ENCODE results near the gene TCERG1L. TPM values are rescaled to one million over a fixed set of nuclear protein-coding genes. Genes with fewer than 3 reads are reported as not detected.

The TCERG1L gene
- polyA plus RNA-seq, 1 of the 3 experiments (the other 2 are of a cell fraction), result not detected

GRCh38 chr10:131056091-131056579 lies 255.4 kb downstream of the TCERG1L start:
- H3K4me3 ChIP-seq (ENCODE audit: low read depth in 2 of 2, low read length in 1 of 2), result no peak overlapping the region
- TF ChIP-seq RFX5 (IDR thresholded peaks at IDR 0.05; ENCODE audit: low read length) (no peak), CHD2 (IDR thresholded peaks at IDR 0.05; ENCODE audit: low read length, partially characterized antibody) (no peak), FOSL2 (IDR thresholded peaks at IDR 0.05; ENCODE audit: borderline replicate concordance, low read depth) (no peak), TAF1 (IDR thresholded peaks at IDR 0.05; ENCODE audit: borderline replicate concordance, low read depth, low read length) (no peak), RXRA (IDR thresholded peaks at IDR 0.05; ENCODE audit: borderline replicate concordance, low read depth) (no peak), ELF1 (IDR thresholded peaks at IDR 0.05) (no peak)
- TF ChIP-seq, protein P1, sequence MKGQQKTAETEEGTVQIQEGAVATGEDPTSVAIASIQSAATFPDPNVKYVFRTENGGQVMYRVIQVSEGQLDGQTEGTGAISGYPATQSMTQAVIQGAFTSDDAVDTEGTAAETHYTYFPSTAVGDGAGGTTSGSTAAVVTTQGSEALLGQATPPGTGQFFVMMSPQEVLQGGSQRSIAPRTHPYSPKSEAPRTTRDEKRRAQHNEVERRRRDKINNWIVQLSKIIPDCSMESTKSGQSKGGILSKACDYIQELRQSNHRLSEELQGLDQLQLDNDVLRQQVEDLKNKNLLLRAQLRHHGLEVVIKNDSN (IDR thresholded peaks at IDR 0.05; ENCODE audit: borderline replicate concordance, low read depth), result no peak
- H3K9me3 ChIP-seq, result no peaks in the 10 kb centered on the region
- no peaks in the 10 kb centered on the region for H3K9me2 ChIP-seq
- 24% methylated on average over 10 of the region's 12 CpGs for WGBS (ENCODE audit: low lambda C conversion rate)
- no peaks in the 10 kb centered on the region for H3K4me1 ChIP-seq (ENCODE audit: control insufficient read depth in 1 of 2, insufficient read depth in 2 of 2, low read depth in 1 of 2, low read length in 1 of 2)
- POLR2A ChIA-PET, result no interaction called here
- H3K9ac ChIP-seq, result no peak overlapping the region
- no peaks in the 10 kb centered on the region for H3K79me2 ChIP-seq (ENCODE audit: insufficient read depth)
- H3K27ac ChIP-seq (ENCODE audit: low read depth in 2 of 2, low read length in 1 of 2), result no peak overlapping the region
- H4K20me1 ChIP-seq (ENCODE audit: insufficient read depth), result no peaks in the 10 kb centered on the region
- no peaks in the 10 kb centered on the region for H3K27me3 ChIP-seq (ENCODE audit: insufficient read depth)
- H3F3A ChIP-seq (replicated peaks; ENCODE audit: insufficient read depth), result no peaks in the 10 kb centered on the region
- CTCF ChIA-PET, result no interaction called here
- H3K36me3 ChIP-seq (replicated peaks in 1 of 2; ENCODE audit: control insufficient read depth in 1 of 2, insufficient read depth in 2 of 2, low read length in 1 of 2), result no peaks in the 10 kb centered on the region
- H3K4me2 ChIP-seq, result no peak overlapping the region
- DNase-seq, result no peak
- H2AFZ ChIP-seq (ENCODE audit: low read depth), result no peak overlapping the region

DNA sequence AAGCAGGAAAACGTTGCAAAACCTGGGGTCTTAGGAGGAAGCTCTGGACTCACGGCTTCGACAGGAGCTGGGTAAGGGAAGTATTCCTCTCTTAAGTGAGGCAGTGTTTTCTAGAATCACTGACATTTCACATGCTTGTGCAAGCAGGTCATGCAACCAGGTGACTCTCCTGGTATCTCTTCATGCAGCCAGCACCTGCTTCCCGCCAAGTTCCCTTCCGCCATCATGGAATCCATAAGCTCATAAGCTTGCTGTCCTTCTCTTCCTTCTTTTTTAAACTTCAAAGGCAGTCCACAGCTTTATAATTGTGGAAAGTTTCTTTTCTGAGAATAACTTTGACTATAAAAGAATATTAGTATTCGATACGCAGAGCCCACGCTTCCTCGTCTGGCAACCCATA lies 256.1 kb downstream of the TCERG1L start:
- Histone ChIP-seq H3K36me3 (replicated peaks in 1 of 2; ENCODE audit: control insufficient read depth in 1 of 2, insufficient read depth in 2 of 2, low read length in 1 of 2) (no peaks in the 10 kb centered on the region), H3K79me2 (ENCODE audit: insufficient read depth) (no peaks in the 10 kb centered on the region), H4K20me1 (ENCODE audit: insufficient read depth) (no peaks in the 10 kb centered on the region), H3F3A (replicated peaks; ENCODE audit: insufficient read depth) (no peaks in the 10 kb centered on the region), H3K4me2 (no peak overlapping the region), H2AFZ (ENCODE audit: low read depth) (no peak overlapping the region), H3K4me1 (ENCODE audit: control insufficient read depth in 1 of 2, insufficient read depth in 2 of 2, low read depth in 1 of 2, low read length in 1 of 2) (no peaks in the 10 kb centered on the region), H3K9ac (no peak overlapping the region), H3K27ac (ENCODE audit: low read depth in 2 of 2, low read length in 1 of 2) (no peak overlapping the region), H3K4me3 (ENCODE audit: low read depth in 2 of 2, low read length in 1 of 2) (no peak overlapping the region), H3K9me2 (no peaks in the 10 kb centered on the region), H3K27me3 (ENCODE audit: insufficient read depth) (no peaks in the 10 kb centered on the region), H3K9me3 (no peaks in the 10 kb centered on the region)
- no peak for DNase-seq
- ChIA-PET CTCF (no interaction called here), POLR2A (no interaction called here)
- WGBS (ENCODE audit: low lambda C conversion rate), result 28% methylated on average over 9 of the region's 9 CpGs
- no peak for TF ChIP-seq FOXJ3 (CRISPR knock-in tag; IDR thresholded peaks at IDR 0.05)
- no peak for TF ChIP-seq SMC3 (IDR thresholded peaks at IDR 0.05; ENCODE audit: low read depth, low read length)
- TF ChIP-seq RFX5 (IDR thresholded peaks at IDR 0.05; ENCODE audit: low read length), result no peak
- TF ChIP-seq RAD21 (IDR thresholded peaks at IDR 0.05; ENCODE audit: low read length), result no peak
- no peak for TF ChIP-seq RXRA (IDR thresholded peaks at IDR 0.05; ENCODE audit: borderline replicate concordance, low read depth)
- no peak for TF ChIP-seq GATA2 (CRISPR knock-in tag; IDR thresholded peaks at IDR 0.05)
- no peak for TF ChIP-seq JUND (IDR thresholded peaks at IDR 0.05)
- TF ChIP-seq, protein P2, sequence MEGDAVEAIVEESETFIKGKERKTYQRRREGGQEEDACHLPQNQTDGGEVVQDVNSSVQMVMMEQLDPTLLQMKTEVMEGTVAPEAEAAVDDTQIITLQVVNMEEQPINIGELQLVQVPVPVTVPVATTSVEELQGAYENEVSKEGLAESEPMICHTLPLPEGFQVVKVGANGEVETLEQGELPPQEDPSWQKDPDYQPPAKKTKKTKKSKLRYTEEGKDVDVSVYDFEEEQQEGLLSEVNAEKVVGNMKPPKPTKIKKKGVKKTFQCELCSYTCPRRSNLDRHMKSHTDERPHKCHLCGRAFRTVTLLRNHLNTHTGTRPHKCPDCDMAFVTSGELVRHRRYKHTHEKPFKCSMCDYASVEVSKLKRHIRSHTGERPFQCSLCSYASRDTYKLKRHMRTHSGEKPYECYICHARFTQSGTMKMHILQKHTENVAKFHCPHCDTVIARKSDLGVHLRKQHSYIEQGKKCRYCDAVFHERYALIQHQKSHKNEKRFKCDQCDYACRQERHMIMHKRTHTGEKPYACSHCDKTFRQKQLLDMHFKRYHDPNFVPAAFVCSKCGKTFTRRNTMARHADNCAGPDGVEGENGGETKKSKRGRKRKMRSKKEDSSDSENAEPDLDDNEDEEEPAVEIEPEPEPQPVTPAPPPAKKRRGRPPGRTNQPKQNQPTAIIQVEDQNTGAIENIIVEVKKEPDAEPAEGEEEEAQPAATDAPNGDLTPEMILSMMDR (IDR thresholded peaks at IDR 0.05), result no peak
- TF ChIP-seq EZH2phosphoT487 (IDR thresholded peaks at IDR 0.05; ENCODE audit: borderline replicate concordance, low read depth), result no peak
- TF ChIP-seq EP300 (IDR thresholded peaks at IDR 0.05; ENCODE audit: borderline replicate concordance in 1 of 2, low read depth in 1 of 2, low read length in 1 of 2), result no peak
- no peak for TF ChIP-seq POLR2AphosphoS5 (IDR thresholded peaks at IDR 0.05; ENCODE audit: low read depth, low read length)
- TF ChIP-seq, protein P3, sequence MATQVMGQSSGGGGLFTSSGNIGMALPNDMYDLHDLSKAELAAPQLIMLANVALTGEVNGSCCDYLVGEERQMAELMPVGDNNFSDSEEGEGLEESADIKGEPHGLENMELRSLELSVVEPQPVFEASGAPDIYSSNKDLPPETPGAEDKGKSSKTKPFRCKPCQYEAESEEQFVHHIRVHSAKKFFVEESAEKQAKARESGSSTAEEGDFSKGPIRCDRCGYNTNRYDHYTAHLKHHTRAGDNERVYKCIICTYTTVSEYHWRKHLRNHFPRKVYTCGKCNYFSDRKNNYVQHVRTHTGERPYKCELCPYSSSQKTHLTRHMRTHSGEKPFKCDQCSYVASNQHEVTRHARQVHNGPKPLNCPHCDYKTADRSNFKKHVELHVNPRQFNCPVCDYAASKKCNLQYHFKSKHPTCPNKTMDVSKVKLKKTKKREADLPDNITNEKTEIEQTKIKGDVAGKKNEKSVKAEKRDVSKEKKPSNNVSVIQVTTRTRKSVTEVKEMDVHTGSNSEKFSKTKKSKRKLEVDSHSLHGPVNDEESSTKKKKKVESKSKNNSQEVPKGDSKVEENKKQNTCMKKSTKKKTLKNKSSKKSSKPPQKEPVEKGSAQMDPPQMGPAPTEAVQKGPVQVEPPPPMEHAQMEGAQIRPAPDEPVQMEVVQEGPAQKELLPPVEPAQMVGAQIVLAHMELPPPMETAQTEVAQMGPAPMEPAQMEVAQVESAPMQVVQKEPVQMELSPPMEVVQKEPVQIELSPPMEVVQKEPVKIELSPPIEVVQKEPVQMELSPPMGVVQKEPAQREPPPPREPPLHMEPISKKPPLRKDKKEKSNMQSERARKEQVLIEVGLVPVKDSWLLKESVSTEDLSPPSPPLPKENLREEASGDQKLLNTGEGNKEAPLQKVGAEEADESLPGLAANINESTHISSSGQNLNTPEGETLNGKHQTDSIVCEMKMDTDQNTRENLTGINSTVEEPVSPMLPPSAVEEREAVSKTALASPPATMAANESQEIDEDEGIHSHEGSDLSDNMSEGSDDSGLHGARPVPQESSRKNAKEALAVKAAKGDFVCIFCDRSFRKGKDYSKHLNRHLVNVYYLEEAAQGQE (IDR thresholded peaks at IDR 0.05; ENCODE audit: low read depth, low read length), result no peak
- no peak for TF ChIP-seq FOSL2 (IDR thresholded peaks at IDR 0.05; ENCODE audit: borderline replicate concordance, low read depth)
- TF ChIP-seq, protein P4, sequence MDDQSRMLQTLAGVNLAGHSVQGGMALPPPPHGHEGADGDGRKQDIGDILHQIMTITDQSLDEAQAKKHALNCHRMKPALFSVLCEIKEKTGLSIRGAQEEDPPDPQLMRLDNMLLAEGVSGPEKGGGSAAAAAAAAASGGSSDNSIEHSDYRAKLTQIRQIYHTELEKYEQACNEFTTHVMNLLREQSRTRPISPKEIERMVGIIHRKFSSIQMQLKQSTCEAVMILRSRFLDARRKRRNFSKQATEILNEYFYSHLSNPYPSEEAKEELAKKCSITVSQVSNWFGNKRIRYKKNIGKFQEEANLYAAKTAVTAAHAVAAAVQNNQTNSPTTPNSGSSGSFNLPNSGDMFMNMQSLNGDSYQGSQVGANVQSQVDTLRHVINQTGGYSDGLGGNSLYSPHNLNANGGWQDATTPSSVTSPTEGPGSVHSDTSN (IDR thresholded peaks at IDR 0.05), result no peak
- no peak for TF ChIP-seq TAF1 (IDR thresholded peaks at IDR 0.05; ENCODE audit: borderline replicate concordance, low read depth, low read length)
- no peak for TF ChIP-seq CHD2 (IDR thresholded peaks at IDR 0.05; ENCODE audit: low read length, partially characterized antibody)
- no peak for TF ChIP-seq TEAD4 (IDR thresholded peaks at IDR 0.05; ENCODE audit: borderline replicate concordance, insufficient read depth)
